Measurements from ENCODE around the gene TCTN1. TPM values are rescaled to one million over a fixed set of nuclear protein-coding genes. Genes with fewer than 3 reads are reported as not detected.
A peak's percentile ranks its signal among the peaks of the same experiment; 100 is the strongest.

TCTN1 gene
- total RNA-seq: 10 to 100 TPM in 4 of 6 experiments, 1 to 10 TPM in 2; 9.6 to 17.0 (median 10.8) TPM
- long read RNA-seq, full-length matches to known transcripts: 4 of 7 reads
- long read RNA-seq, partial matches to known transcripts: 1 of 7 reads
- long read RNA-seq, other reads (novel, unspliced or antisense): 2 of 7 reads

GRCh38 chr12:110613771-110614684 lies at the start of gene TCTN1:
TCTN1 (plus strand) TSS chr12:110614129; CDS start chr12:110614183, 54 bp downstream.
- ATAC-seq: peak; percentile 99 to 100 (median 99)
- H3K4me3 ChIP-seq: peak within 1 kb of the TSS; percentile 61 to 70 (median 65)
- 3% methylated on average over 40 of the region's 60 CpGs for WGBS (ENCODE audit: insufficient coverage, low coverage, low lambda C conversion rate, missing lambda C conversion rate)
- peak; percentile 60 for TF ChIP-seq POLR2A (IDR thresholded peaks at IDR 0.05)
- TF ChIP-seq CTCF (IDR thresholded peaks at IDR 0.05): peak in 1 of 4 donors; percentile 19
- H3K27ac ChIP-seq: peak within 1 kb of the TSS; percentile 62 to 68 (median 66)
- H3K36me3 ChIP-seq: no peaks in the 10 kb centered on the region
- no peaks in the 10 kb centered on the region for H3K27me3 ChIP-seq
- intact Hi-C loops (cut with DNase I): no loop called here
- peaks cover 0 to 6% (median 3%) of the 10 kb centered on the region in 4 donors for H3K4me1 ChIP-seq
- H3K9me3 ChIP-seq: no peaks in the 10 kb centered on the region
- DNase-seq: peak; percentile 99

- H3K4me1 ChIP-seq: peaks cover 0 to 56% (median 21%) of the 10 kb centered on the region in 4 donors
- no peak for TF ChIP-seq CTCF (IDR thresholded peaks at IDR 0.05)
- no peak for TF ChIP-seq POLR2A (IDR thresholded peaks at IDR 0.05)
- 47% methylated on average over 8 of the region's 8 CpGs for WGBS (ENCODE audit: insufficient coverage, low coverage, low lambda C conversion rate, missing lambda C conversion rate)
- no peaks in the 10 kb centered on the region for H3K9me3 ChIP-seq
- peak overlapping the region in 1 of 3 donors; percentile 36 for H3K27ac ChIP-seq
- intact Hi-C loops (cut with DNase I): no loop called here
- no peaks in the 10 kb centered on the region for H3K36me3 ChIP-seq
- H3K27me3 ChIP-seq: no peaks in the 10 kb centered on the region
- no peak overlapping the region for H3K4me3 ChIP-seq
- no peak for ATAC-seq
- DNase-seq: no peak
These were observed 49.4 kb upstream of the TCTN1 start for GRCh38 chr12:110564471-110564991.

GRCh38 chr12:110565894-110566871 lies 47.7 kb upstream of the TCTN1 start:
- ATAC-seq (peak; percentile 69 to 82 (median 82)), DNase-seq (peak in 1 of 3 donors; percentile 63)
- Histone ChIP-seq H3K27me3 (no peaks in the 10 kb centered on the region), H3K27ac (peak overlapping the region in 2 of 3 donors; percentile 26 to 42), H3K4me3 (no peak overlapping the region), H3K36me3 (no peaks in the 10 kb centered on the region), H3K9me3 (no peaks in the 10 kb centered on the region), H3K4me1 (peaks cover 0 to 56% (median 21%) of the 10 kb centered on the region in 4 donors)
- WGBS (ENCODE audit: insufficient coverage, low coverage, low lambda C conversion rate, missing lambda C conversion rate): 31% methylated on average over 8 of the region's 8 CpGs
- intact Hi-C loops (cut with DNase I): no loop called here
- TF ChIP-seq CTCF (IDR thresholded peaks at IDR 0.05) (no peak), POLR2A (IDR thresholded peaks at IDR 0.05) (no peak)

GRCh38 chr12:110566993-110567392 lies 46.9 kb upstream of the TCTN1 start:
- intact Hi-C loops (cut with DNase I): no loop called here
- Histone ChIP-seq H3K4me3 (no peak overlapping the region), H3K9me3 (no peaks in the 10 kb centered on the region), H3K27ac (peak overlapping the region in 2 of 3 donors; percentile 26 to 42), H3K27me3 (no peaks in the 10 kb centered on the region), H3K4me1 (peaks cover 0 to 56% (median 20%) of the 10 kb centered on the region in 4 donors), H3K36me3 (no peaks in the 10 kb centered on the region)
- TF ChIP-seq CTCF (IDR thresholded peaks at IDR 0.05) (no peak), POLR2A (IDR thresholded peaks at IDR 0.05) (no peak)
- DNase-seq (no peak), ATAC-seq (no peak)
- 89% methylated on average over 3 of the region's 5 CpGs for WGBS (ENCODE audit: insufficient coverage, low coverage, low lambda C conversion rate, missing lambda C conversion rate)

Measured in right lobe of liver (tissue), 6 donors.